GM19372 (cell line): ENCODE results near the gene MYO5B.
"Not testable (repeated sequence)": the region's sequence is repeated elsewhere in the genome, so short reads cannot be mapped to it uniquely, and the experiment has no call there.

Experiments used
- ATAC-seq: cut with Tn5 transposase; IDR thresholded peaks from one replicate; pipeline ENCODE4 v1.9.1; 2021; ENCODE audit warnings: mild to moderate bottlenecking, low read depth, moderate library complexity; ENCODE audit not compliant: unreplicated experiment

Gene MYO5B

GRCh38 chr18:50111398-50111797, 83.5 kb downstream of the MYO5B start:
- ATAC-seq: no peak

DNA sequence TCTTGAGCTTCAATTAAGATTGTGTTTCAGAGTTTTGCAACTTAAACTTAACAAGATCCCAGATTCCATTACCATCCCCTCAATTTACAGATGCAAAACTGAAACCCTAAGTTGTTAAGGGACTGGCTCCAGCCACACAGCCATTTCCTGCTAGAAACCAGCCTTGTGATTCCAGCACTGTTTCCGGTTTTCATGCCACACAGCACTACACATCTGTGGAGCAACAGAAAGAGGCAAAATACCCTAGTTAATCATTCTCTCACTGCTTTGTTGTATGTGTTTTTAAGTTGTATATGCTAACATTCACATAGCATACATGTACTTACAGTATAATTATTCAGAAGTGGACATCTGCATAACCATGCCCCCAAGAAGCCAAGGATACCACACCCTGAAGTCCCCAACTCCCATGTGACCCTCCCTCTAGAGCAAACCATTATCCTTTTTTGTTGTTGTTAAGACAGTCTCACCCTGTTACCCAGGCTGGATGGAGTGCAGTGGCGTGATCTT, 87.4 kb downstream of the MYO5B start:
- ATAC-seq: no peak

DNA sequence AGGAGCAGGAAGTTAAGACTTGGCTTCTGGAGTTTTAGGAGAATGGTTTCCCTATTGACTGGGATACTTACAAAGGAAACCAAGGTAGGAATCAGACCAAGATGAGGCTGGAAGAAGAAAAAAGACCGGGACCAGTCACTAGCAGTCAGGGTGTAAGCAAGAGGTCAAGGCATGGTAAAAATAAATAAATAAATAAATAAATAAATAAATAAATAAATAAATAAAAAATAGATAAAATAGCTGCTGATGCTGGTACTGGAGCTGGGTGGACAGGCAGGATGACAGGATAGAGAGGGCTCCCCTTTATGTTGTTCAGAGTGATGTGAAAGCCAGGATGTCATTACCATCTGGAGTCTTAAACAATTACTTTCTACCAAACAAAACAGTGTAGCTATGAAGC, 89.9 kb downstream of the MYO5B start:
- ATAC-seq: no peak

- ATAC-seq: no peak
Observed at GRCh38 chr18:50104421-50104820, 90.5 kb downstream of the MYO5B start.

GRCh38 chr18:50099725-50100407, 95.1 kb downstream of the MYO5B start:
- peak; percentile 68 for ATAC-seq

DNA sequence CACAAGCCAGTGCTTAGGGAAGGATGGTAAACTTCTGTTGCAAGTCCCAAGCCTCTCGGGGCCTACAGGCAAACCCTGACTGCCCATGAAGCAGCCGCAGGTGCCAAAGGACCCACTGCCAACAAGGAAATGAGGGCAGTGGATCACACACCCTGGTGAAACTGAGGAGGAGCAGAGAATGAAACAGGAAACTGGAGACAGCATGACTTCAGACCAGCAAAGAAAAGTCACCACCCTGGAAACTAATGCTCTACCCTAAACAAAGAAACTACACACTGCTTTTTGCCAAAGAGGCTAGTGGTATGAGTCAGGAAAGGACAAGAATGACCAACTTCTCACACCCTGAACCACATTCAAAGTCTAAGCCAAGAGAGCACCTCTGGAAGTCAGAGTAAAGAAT, 97.2 kb downstream of the MYO5B start:
- ATAC-seq: no peak

DNA sequence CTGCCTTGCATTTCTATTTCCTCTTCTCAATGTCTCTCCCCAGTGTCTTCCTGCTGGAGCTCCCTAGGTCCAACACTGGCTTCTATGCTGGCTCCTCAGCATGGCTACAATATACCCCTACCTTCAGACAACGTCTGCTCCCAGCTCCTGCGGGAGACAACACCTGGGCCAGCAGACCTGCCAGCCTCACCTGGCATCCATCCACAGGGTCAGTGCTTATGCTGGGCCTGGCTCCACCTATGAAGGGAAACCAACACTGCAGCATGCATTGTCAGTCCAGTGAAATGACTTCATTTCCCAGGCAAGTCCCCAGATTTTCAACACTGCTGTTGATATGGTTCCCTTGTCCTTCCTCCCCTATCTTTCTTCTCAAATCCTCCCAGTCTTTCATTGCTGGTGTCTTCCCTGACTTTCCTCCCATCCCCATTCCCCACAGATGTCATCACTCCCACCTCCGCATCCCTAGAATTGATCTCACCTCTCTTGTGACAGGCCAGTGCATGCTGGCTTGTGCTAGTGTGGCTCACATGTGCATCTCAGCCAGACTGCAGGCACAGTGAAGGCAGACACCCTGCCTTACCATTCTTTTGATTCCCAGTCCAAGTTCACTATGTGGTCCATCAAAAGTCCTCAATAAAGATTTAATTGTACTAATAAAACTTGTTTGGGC, 98.0 kb downstream of the MYO5B start:
- ATAC-seq: no peak

DNA sequence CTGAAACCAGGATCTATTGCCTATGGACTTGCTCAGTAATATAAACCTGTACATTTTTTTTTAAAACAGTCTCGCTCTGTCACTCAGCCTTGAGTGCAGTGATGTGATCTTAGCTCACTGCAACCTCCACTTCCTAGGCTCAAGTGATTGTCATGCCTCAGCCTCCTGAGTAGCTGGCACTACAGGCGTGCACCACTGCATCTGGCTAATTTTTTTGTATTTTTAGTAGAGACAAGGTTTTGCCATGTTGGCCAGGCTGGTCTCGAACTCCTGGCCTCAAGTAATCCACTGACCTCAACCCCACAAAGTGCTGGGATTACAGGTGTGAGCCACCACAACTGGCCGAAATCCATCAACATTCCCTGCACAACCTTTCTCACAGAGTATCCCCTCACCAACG, 100.2 kb downstream of the MYO5B start:
- ATAC-seq: not testable (repeated sequence)

GRCh38 chr18:50094221-50094773, 100.7 kb downstream of the MYO5B start:
- no peak for ATAC-seq

GRCh38 chr18:50093366-50094064, 101.4 kb downstream of the MYO5B start:
- no peak for ATAC-seq

DNA sequence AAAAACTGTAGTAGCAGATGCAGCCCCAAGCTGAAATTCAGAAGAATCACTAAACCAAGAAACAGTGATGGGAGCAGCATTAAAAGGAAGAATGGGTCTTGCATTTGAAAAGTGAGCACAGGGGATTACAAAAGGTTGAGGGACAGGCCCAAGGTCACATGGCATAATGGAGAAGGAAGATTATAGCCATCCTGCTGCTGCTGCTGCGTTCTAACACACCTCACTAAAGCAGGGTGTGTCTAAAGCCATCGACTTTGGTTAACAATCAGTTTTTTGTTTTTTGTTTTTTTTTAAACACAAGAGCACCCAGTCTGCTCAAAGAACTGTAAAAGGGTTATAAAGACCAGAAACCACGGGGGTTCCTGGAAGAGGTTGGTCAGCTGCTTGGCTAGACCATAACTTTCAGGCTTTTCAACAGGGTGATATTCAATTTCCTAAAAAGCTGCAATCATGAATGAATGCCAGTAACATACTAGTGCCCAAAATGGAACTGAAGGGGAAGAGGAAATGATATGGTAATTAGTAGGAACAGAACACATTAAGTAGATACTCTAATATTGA, 102.6 kb downstream of the MYO5B start:
- ATAC-seq: no peak

DNA sequence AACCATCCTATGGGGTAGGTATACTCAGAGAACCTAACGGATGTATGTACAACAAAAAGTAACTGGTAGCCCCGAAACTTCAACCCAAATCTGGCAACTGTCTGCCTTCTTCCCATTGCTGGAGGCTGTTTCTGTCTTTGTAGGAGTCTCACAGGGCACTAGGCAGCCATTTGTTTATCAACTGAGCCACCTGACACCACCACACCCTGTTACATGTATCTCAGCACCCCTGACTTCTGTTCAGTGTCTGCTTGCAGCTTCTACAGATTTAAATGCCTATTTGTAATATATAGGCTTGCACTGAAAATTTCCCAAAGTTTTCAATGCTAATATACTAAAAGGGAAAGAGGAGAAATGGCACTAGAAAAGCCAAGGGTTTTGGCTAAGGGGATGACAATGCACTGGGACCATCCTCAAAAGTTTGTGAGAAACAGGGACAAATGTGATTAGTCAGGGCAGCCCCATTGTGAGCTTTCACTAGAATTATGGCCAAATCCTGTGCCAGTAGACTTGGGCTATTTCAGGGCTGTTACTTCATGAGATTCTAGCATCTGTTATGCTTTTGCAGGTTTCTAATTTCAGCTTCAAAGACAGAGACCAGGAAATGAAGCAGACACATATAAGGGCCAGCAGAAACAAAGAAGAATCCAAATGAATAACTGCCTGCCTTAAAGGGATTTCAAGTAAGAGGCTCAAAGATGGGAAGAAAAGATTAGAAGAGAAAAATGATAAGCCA, 103.3 kb downstream of the MYO5B start:
- no peak for ATAC-seq

- no peak for ATAC-seq
Observed at GRCh38 chr18:50090370-50091312, 104.3 kb downstream of the MYO5B start.

- no peak for ATAC-seq
Observed at GRCh38 chr18:50089702-50090101, 105.2 kb downstream of the MYO5B start.

DNA sequence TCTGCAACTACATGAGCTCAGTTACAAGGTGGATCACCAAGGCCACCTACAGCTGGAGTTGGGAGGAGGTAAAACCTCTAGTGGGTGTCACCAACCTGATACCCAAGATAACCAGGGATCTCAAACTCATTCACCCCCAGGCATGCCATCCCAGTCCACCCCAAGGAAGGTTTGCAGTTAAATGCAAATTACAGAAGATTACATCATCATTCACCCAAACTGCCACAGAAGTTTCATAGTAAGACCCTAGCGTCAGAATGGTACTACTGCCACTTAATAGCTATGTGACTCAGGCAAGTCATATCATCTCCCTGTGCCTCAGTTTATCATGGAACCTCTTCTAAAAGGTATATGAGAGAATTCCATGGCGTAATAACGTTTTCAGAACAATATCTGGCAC, 111.2 kb downstream of the MYO5B start:
- ATAC-seq: no peak

DNA sequence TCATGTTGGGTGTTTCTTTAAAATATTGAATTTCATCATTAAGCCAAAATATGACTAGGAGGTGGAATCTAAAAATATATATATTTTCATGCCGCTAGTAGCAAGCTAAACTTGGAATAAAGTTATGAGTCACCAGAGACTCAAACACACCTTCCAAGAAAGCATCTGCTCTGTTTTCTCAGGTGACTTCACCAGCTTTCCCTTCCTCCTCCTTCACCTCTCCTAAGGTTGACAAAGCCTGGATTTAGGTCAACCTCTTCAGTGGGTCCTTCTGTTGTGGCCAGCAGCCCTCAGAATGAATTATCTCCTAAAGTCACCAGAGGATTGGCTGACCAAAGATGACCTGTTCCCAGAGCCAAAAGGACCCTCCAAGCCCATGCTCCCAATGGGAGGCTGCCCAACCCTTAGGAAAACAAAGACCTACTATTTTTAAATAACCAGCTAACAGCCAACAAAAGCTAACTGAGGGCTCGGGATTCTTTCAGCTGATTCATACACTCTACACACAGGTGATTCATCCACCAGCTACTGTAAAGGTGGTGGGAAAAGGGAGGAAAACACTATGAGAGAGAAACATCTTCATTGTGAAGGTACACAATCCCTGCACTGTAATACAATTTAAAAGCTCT, 113.9 kb downstream of the MYO5B start:
- ATAC-seq: no peak

GRCh38 chr18:50080316-50080715, 114.6 kb downstream of the MYO5B start:
- no peak for ATAC-seq

DNA sequence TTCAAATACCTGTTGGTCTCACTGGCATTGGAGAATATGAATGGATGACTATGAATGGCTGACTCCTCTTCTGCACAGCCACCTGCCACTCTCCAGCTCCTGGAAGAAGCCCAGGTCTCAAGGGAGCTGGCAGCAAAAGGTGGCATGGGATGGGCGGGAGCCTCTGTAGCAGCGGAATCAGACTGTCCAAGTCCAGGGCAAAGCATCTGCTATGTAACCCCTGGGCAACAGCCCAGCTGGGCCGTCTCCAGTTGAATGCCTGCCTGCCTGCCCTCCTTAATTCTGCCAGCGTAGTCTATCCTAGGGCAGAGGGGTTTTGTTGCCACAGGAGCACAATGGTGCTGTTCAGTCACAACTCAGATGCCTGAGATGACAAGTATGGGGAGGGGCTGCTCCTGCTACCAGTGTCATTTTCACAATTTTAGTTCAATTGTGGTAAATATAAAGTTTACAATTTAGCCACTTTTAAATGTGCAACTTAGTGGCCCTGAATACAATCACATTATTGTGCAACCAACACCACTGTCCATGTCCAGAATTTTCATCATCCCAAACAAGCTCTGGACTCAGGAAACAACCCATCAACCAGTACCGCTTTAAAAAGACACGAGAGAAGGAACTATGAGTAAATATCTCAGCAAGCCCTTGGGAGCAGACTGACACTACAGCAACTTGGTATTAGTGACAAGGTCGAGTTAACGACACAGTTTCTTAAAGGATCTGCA, 115.2 kb downstream of the MYO5B start:
- ATAC-seq: no peak
